K562 (cell line): ENCODE data around the gene MAD2L1BP. TPM values are rescaled to one million over a fixed set of nuclear protein-coding genes. Genes with fewer than 3 reads are reported as not detected.
A peak's percentile ranks its signal among the peaks of the same experiment; 100 is the strongest.

Experiments
- FIP1L1 ChIP-seq: fragments of 200-400 bp; formaldehyde crosslinking; IDR thresholded peaks from 2 replicates; pipeline ENCODE4 v1.6.1; 2018; ENCODE audit warnings: mild to moderate bottlenecking, low read depth, low read length; ENCODE audit not compliant: poor library complexity, severe bottlenecking
- KAT7 ChIP-seq: sonication (generic); formaldehyde crosslinking; IDR thresholded peaks from 2 replicates; pipeline ENCODE4 v1.8.0; 2022; ENCODE audit warnings: missing genetic modification reagents, mild to moderate bottlenecking, borderline replicate concordance
- MYNN ChIP-seq, 2 experiments: sonication (generic); formaldehyde crosslinking in 1 of 2; IDR thresholded peaks; 2 replicates each; pipeline versions ENCODE4 v1.5.0 to v1.6.1; 2016 to 2020; ENCODE audit warnings: antibody characterized with exemption in 1 of 2, missing genetic modification reagents in 1 of 2
- NFYB ChIP-seq: IDR thresholded peaks from 2 replicates; pipeline ENCODE4 v1.6.1; 2011; ENCODE audit warnings: mild to moderate bottlenecking, moderate library complexity; ENCODE audit not compliant: insufficient read length; ENCODE audit errors: extremely low read depth
- PHB ChIP-seq: fragments of 250-450 bp; sonication (Bioruptor Pico); IDR thresholded peaks from 2 replicates; pipeline ENCODE4 v1.5.0; 2021
- RAD21 ChIP-seq, 2 experiments: fragments of 250-450 bp in 1 of 2; fragments of 450-650 bp in 1 of 2; sonication (Bioruptor Pico) in 1 of 2; formaldehyde crosslinking in 1 of 2; IDR thresholded peaks in 1 of 2; conservative IDR thresholded peaks in 1 of 2; 2 replicates each; pipeline versions ENCODE4 v1.4.0 to v1.8.0; 2020 to 2022; ENCODE audit warnings: mild to moderate bottlenecking in 2 of 2, moderate library complexity in 1 of 2
- SREBF1 ChIP-seq: fragments of 150-350 bp; IDR thresholded peaks from 2 replicates; pipeline ENCODE4 v1.6.1; 2014; ENCODE audit warnings: antibody characterized with exemption, low read depth, low read length, borderline replicate concordance
- TFAP4 ChIP-seq: sonication (generic); formaldehyde crosslinking; IDR thresholded peaks from 2 replicates; pipeline ENCODE4 v1.8.0; 2022; ENCODE audit warnings: missing genetic modification reagents, mild to moderate bottlenecking, moderate library complexity, borderline replicate concordance
- ZFP36 ChIP-seq: fragments of 150-350 bp; IDR thresholded peaks from 2 replicates; pipeline ENCODE4 v1.6.1; 2018; ENCODE audit warnings: low read length, low read depth; ENCODE audit not compliant: partially characterized antibody
- polyA plus RNA-seq, 8 experiments: library from polyadenylated mRNA; depleted of rRNA in 4 of 8; stranded (reverse) in 5 of 8; unstranded in 3 of 8; fragments of >200 nt; fragmentation: Nextera tagmentation in 2 of 8; fragmentation: Illumina TruSeq in 1 of 8; extraction: Ambion mirVana in 2 of 8; extraction: Trizol in 1 of 8; gene quantifications; 2 replicates each; pipeline versions ENCODE4 v1.2.1 to v1.2.3, GENCODE V29; 2011 to 2014; ENCODE audit warnings: inconsistent platforms in 1 of 8, missing spikeins in 1 of 8
- total RNA-seq, 7 experiments: library from RNA; depleted of rRNA in 6 of 7; stranded (reverse); fragments of >200 nt in 6 of 7; fragmentation: Illumina TruSeq in 2 of 7; extraction: Trizol in 2 of 7; gene quantifications; 2 replicates each; pipeline versions ENCODE4 v1.2.1 to v1.2.3, GENCODE V29; 2011 to 2021; ENCODE audit warnings: low replicate concordance in 1 of 7
- TF ChIP-seq, protein P1 (sequence below): fragments of 200-600 bp; sonication (generic); IDR thresholded peaks from one replicate; pipeline ENCODE4 v1.6.1; 2012; ENCODE audit warnings: mild to moderate bottlenecking, low read depth, low read length, inconsistent platforms
- TF ChIP-seq, protein P2 (sequence below), 3 experiments: IDR thresholded peaks in 2 of 3; conservative IDR thresholded peaks in 1 of 3; 2 replicates each; pipeline ENCODE4 v1.5.1; 2011 to 2012; ENCODE audit warnings: low read length in 3 of 3, mild to moderate bottlenecking in 3 of 3, control low read depth in 2 of 3, improper control_type of control experiment in 1 of 3, inconsistent platforms in 1 of 3, low read depth in 1 of 3, mixed read lengths in 1 of 3, moderate library complexity in 1 of 3; ENCODE audit not compliant: insufficient read depth in 2 of 3

MAD2L1BP gene
- total and polyA plus RNA-seq, 9 of the 15 experiments (the other 6 are each of a cell fraction or from before 2014, with no cell fraction given), result 69.7 to 321 (median 111) TPM

GRCh38 chr6:43668151-43669028 lies 32.8 kb downstream of the MAD2L1BP start (continued):
- TF ChIP-seq, protein P1, sequence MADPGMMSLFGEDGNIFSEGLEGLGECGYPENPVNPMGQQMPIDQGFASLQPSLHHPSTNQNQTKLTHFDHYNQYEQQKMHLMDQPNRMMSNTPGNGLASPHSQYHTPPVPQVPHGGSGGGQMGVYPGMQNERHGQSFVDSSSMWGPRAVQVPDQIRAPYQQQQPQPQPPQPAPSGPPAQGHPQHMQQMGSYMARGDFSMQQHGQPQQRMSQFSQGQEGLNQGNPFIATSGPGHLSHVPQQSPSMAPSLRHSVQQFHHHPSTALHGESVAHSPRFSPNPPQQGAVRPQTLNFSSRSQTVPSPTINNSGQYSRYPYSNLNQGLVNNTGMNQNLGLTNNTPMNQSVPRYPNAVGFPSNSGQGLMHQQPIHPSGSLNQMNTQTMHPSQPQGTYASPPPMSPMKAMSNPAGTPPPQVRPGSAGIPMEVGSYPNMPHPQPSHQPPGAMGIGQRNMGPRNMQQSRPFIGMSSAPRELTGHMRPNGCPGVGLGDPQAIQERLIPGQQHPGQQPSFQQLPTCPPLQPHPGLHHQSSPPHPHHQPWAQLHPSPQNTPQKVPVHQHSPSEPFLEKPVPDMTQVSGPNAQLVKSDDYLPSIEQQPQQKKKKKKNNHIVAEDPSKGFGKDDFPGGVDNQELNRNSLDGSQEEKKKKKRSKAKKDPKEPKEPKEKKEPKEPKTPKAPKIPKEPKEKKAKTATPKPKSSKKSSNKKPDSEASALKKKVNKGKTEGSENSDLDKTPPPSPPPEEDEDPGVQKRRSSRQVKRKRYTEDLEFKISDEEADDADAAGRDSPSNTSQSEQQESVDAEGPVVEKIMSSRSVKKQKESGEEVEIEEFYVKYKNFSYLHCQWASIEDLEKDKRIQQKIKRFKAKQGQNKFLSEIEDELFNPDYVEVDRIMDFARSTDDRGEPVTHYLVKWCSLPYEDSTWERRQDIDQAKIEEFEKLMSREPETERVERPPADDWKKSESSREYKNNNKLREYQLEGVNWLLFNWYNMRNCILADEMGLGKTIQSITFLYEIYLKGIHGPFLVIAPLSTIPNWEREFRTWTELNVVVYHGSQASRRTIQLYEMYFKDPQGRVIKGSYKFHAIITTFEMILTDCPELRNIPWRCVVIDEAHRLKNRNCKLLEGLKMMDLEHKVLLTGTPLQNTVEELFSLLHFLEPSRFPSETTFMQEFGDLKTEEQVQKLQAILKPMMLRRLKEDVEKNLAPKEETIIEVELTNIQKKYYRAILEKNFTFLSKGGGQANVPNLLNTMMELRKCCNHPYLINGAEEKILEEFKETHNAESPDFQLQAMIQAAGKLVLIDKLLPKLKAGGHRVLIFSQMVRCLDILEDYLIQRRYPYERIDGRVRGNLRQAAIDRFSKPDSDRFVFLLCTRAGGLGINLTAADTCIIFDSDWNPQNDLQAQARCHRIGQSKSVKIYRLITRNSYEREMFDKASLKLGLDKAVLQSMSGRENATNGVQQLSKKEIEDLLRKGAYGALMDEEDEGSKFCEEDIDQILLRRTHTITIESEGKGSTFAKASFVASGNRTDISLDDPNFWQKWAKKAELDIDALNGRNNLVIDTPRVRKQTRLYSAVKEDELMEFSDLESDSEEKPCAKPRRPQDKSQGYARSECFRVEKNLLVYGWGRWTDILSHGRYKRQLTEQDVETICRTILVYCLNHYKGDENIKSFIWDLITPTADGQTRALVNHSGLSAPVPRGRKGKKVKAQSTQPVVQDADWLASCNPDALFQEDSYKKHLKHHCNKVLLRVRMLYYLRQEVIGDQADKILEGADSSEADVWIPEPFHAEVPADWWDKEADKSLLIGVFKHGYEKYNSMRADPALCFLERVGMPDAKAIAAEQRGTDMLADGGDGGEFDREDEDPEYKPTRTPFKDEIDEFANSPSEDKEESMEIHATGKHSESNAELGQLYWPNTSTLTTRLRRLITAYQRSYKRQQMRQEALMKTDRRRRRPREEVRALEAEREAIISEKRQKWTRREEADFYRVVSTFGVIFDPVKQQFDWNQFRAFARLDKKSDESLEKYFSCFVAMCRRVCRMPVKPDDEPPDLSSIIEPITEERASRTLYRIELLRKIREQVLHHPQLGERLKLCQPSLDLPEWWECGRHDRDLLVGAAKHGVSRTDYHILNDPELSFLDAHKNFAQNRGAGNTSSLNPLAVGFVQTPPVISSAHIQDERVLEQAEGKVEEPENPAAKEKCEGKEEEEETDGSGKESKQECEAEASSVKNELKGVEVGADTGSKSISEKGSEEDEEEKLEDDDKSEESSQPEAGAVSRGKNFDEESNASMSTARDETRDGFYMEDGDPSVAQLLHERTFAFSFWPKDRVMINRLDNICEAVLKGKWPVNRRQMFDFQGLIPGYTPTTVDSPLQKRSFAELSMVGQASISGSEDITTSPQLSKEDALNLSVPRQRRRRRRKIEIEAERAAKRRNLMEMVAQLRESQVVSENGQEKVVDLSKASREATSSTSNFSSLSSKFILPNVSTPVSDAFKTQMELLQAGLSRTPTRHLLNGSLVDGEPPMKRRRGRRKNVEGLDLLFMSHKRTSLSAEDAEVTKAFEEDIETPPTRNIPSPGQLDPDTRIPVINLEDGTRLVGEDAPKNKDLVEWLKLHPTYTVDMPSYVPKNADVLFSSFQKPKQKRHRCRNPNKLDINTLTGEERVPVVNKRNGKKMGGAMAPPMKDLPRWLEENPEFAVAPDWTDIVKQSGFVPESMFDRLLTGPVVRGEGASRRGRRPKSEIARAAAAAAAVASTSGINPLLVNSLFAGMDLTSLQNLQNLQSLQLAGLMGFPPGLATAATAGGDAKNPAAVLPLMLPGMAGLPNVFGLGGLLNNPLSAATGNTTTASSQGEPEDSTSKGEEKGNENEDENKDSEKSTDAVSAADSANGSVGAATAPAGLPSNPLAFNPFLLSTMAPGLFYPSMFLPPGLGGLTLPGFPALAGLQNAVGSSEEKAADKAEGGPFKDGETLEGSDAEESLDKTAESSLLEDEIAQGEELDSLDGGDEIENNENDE, result peak; percentile 58
- TF ChIP-seq KAT7 (CRISPR knock-in tag) (0 out of 2 replicates have a peak, but pooled peaks have one; percentile 53), RAD21 (CRISPR knock-in tag; conservative IDR thresholded peaks at IDR 0.05 in 1 of 2, IDR thresholded peaks at IDR 0.05 in 1 of 2) (peak; percentile 38 to 55; a peak in 3 of 4 replicates), PHB (0 out of 2 replicates have a peak, but pooled peaks have one; percentile 46), TFAP4 (CRISPR knock-in tag) (peak; percentile 58), SREBF1 (no peak), MYNN (IDR thresholded peaks at IDR 0.05) (peak; percentile 78; the same call in 1 of the 2 replicates), MYNN (CRISPR knock-in tag; IDR thresholded peaks at IDR 0.05) (no peak), ZFP36 (peak; percentile 14), NFYB (no peak), FIP1L1 (no peak)
- TF ChIP-seq, protein P2, sequence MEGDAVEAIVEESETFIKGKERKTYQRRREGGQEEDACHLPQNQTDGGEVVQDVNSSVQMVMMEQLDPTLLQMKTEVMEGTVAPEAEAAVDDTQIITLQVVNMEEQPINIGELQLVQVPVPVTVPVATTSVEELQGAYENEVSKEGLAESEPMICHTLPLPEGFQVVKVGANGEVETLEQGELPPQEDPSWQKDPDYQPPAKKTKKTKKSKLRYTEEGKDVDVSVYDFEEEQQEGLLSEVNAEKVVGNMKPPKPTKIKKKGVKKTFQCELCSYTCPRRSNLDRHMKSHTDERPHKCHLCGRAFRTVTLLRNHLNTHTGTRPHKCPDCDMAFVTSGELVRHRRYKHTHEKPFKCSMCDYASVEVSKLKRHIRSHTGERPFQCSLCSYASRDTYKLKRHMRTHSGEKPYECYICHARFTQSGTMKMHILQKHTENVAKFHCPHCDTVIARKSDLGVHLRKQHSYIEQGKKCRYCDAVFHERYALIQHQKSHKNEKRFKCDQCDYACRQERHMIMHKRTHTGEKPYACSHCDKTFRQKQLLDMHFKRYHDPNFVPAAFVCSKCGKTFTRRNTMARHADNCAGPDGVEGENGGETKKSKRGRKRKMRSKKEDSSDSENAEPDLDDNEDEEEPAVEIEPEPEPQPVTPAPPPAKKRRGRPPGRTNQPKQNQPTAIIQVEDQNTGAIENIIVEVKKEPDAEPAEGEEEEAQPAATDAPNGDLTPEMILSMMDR (IDR thresholded peaks at IDR 0.05 in 2 of 3, conservative IDR thresholded peaks at IDR 0.05 in 1 of 3; ENCODE audit: insufficient read depth in 2 of 3, low read depth in 1 of 3, low read length in 3 of 3), result peak; percentile 76 to 80 (median 78)
